ENCODE data around the gene DCUN1D3.

DCUN1D3 gene

DNA sequence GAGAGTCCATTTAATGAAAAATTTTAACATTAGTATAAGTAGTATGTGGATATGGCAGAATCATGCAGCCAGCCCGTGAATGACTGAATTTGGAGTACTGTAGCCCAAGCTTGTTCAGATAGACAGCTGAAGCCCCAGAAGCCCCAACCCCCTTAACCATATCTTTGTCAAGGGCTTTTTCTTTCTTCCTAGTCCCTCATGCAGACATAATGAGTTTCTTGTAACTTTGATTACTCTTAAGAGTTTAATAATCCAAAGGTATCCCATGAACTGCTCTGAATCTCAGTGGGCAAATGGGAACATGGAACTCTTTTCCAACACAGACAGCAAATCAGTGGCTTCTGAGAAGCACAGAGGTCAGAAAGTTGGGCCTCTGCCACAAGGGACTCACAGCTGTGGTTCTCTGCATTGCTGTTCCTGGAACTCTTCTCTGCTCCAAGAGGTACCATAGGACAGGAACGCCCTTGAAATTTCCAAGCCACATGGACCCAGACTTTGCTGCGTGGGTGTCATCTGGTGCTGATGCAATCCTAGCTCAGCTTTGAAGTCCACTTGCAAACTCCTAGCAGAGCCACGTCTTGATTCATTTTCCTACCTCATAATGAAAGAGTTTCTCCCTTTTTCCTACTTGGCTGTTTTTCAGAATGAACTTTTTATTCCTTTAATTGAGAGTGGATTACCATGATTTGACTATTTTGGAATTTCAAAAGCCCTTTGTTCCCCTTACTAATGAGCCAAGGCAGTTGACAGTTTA, 18.5 kb upstream of the DCUN1D3 start:
- Histone ChIP-seq H3K27ac (ENCODE audit: low read depth, low read length) (no peak overlapping the region), H3K9ac (ENCODE audit: low read depth, low read length) (no peak overlapping the region)

DNA sequence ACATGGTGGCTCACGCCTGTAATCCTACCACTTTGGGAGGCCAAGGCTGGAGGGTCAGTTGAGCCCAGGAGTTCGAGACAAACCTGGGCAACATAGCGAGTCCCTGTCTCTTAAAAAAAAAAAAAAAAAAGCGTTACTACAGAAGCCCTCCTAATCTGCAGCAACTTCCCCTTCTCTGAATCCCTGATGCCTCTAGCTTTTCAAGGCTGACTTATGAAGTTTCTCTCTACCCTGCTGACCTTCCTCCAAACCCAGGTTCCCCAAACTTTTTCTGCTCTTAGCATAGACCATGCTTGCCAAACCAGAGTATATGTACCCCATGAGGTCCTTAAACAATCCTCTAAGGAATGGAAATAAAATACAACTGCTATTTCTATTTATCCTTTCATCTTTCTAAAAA, 16.8 kb upstream of the DCUN1D3 start:
- Histone ChIP-seq H3K27ac (ENCODE audit: low read depth, low read length) (no peak overlapping the region), H3K9me3 (ENCODE audit: control insufficient read depth, insufficient read depth, low read length) (no peaks in the 10 kb centered on the region), H3K36me3 (ENCODE audit: control insufficient read depth, insufficient read depth, low read length) (peaks cover 2% of the 10 kb centered on the region; the same call in 1 of the 2 replicates), H3K4me3 (ENCODE audit: low read depth, low read length) (no peak overlapping the region), H3K4me1 (ENCODE audit: control insufficient read depth, insufficient read depth, low read length) (peaks cover 9% of the 10 kb centered on the region; the same call in 1 of the 2 replicates), H3K27me3 (ENCODE audit: control insufficient read depth, insufficient read depth, low read length) (no peaks in the 10 kb centered on the region), H3K9ac (ENCODE audit: low read depth, low read length) (no peak overlapping the region)

More for the DNA sequence above, 18.5 kb upstream of the DCUN1D3 start:
- H3K4me3 ChIP-seq (ENCODE audit: low read depth, low read length): no peak overlapping the region
- no peaks in the 10 kb centered on the region for H3K9me3 ChIP-seq (ENCODE audit: control insufficient read depth, insufficient read depth, low read length)
- H3K27me3 ChIP-seq (ENCODE audit: control insufficient read depth, insufficient read depth, low read length): no peaks in the 10 kb centered on the region
- H3K36me3 ChIP-seq (ENCODE audit: control insufficient read depth, insufficient read depth, low read length): peaks cover 2% of the 10 kb centered on the region; the same call in 1 of the 2 replicates
- peaks cover 9% of the 10 kb centered on the region; the same call in 1 of the 2 replicates for H3K4me1 ChIP-seq (ENCODE audit: control insufficient read depth, insufficient read depth, low read length)

DNA sequence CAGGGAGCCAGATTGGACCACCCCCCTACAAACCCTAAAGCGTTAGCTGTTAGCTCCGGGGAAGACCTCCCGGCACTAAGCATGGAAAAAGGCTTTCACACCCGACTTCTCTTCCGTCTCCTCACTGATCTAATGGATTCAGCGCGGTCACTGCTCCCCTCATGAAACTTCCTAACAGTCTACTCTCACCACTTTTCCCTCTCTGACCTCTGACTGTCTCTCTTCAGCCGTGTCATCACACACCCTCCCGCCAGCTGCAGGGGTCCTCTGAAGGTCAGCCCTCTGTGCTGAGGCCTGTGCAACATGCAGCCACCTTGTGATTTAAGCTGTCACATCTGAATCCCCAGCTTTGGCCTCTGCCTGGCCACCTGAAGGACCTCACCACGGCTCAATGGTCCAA, 16.1 kb upstream of the DCUN1D3 start:
- Histone ChIP-seq H3K27ac (ENCODE audit: low read depth, low read length) (no peak overlapping the region), H3K9me3 (ENCODE audit: control insufficient read depth, insufficient read depth, low read length) (no peaks in the 10 kb centered on the region), H3K27me3 (ENCODE audit: control insufficient read depth, insufficient read depth, low read length) (no peaks in the 10 kb centered on the region), H3K36me3 (ENCODE audit: control insufficient read depth, insufficient read depth, low read length) (peaks cover 2% of the 10 kb centered on the region; the same call in 1 of the 2 replicates), H3K9ac (ENCODE audit: low read depth, low read length) (no peak overlapping the region), H3K4me1 (ENCODE audit: control insufficient read depth, insufficient read depth, low read length) (peaks cover 9% of the 10 kb centered on the region; the same call in 1 of the 2 replicates), H3K4me3 (ENCODE audit: low read depth, low read length) (no peak overlapping the region)

DNA sequence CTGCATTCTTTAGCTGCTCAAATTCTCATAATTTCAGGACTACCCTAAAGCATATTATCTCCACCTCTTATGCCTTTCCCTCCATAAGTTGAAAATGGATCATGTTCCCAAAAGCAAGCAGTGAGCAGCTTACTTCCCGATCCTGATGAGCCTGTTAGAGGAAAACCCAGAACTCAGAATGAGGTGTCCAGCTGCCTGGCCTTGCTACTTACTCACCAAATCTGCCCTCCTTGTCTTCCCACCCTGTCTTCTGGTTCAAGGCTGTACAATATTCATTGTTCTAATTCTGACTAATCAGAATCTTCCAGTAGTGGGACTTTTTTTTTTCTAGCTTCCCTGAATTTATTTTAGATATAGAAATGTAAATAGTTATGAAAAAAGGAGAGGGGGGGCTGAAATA, 11.2 kb upstream of the DCUN1D3 start:
- Histone ChIP-seq H3K36me3 (ENCODE audit: control insufficient read depth, insufficient read depth, low read length) (no peaks in the 10 kb centered on the region; the same call in 1 of the 2 replicates), H3K9me3 (ENCODE audit: control insufficient read depth, insufficient read depth, low read length) (no peaks in the 10 kb centered on the region), H3K4me3 (ENCODE audit: low read depth, low read length) (no peak overlapping the region), H3K9ac (ENCODE audit: low read depth, low read length) (no peak overlapping the region), H3K27me3 (ENCODE audit: control insufficient read depth, insufficient read depth, low read length) (no peaks in the 10 kb centered on the region), H3K27ac (ENCODE audit: low read depth, low read length) (no peak overlapping the region), H3K4me1 (ENCODE audit: control insufficient read depth, insufficient read depth, low read length) (no peaks in the 10 kb centered on the region)

DNA sequence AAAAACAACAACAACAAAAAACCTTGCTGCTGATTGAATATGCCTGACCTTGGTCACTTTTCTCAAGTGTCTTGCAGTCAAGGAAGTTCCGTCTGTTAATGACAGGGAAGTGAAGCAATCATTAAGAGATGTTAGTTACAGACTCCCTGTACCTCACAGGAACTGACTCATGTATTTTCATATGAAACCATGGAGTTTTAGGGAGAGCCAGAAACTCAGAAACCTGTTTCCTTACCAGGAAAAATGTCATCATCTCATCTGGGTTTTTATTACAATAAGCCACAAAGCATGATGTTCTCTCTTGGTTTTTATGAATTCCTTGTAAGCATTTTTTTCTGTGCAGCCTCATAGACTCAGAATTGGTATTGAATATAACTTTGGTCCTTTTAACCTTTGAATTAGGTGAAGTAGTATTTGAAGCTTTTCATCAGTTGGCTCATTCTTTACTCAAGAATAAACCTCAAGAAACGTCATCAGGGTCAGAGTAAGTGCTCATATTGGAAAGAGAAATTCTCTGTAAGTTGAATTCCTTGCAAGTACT, 10.7 kb upstream of the DCUN1D3 start:
- H3K27me3 ChIP-seq (ENCODE audit: control insufficient read depth, insufficient read depth, low read length): no peaks in the 10 kb centered on the region
- no peak overlapping the region for H3K4me3 ChIP-seq (ENCODE audit: low read depth, low read length)
- H3K36me3 ChIP-seq (ENCODE audit: control insufficient read depth, insufficient read depth, low read length): no peaks in the 10 kb centered on the region; the same call in 1 of the 2 replicates
- H3K9me3 ChIP-seq (ENCODE audit: control insufficient read depth, insufficient read depth, low read length): no peaks in the 10 kb centered on the region
- no peak overlapping the region for H3K27ac ChIP-seq (ENCODE audit: low read depth, low read length)
- no peak overlapping the region for H3K9ac ChIP-seq (ENCODE audit: low read depth, low read length)
- no peaks in the 10 kb centered on the region for H3K4me1 ChIP-seq (ENCODE audit: control insufficient read depth, insufficient read depth, low read length)

DNA sequence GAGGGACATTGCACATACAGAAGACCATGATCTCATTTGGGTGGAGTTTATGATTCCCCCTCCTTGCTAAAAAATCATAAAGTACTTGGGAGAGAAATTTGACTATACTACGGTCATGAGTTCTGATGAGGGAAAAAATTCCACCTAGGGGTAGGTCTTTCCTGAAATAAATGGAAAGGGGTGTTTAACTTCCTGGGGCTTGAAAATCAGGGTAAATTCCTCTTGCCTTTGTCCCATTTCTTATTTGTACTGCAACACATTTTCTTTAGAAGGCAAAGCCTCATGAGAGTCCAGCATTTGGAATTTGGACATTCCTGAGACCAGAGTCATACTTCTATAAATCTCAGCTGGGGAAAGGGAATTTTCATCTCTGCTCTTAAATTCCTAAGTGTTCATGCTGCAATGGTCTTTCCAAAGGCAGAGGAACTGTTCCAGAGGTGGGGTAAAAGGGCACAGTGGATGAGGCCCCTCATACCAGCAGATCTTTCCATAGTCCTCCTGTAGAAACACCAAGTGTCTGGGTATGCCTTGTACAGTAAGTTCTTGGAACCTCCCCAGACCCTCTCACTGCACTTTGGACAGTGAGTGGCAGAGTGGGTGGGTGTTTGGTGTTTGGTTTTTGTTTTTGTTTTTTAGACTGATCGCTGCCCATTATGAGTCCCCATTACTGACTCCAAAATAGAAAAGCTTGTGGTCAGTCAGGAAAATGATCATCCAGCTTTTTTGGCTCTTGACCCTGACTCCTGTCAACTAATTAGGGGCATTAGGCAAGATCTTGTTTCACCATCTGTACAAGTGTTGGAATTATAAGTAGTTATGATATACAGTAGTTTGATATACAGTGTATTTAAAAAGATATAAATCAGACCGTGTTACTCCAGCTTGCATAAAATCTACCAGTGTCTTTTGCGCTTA, 6.4 kb upstream of the DCUN1D3 start:
- H3K4me3 ChIP-seq (ENCODE audit: low read depth, low read length): no peak overlapping the region
- H3K9ac ChIP-seq (ENCODE audit: low read depth, low read length): no peak overlapping the region
- no peaks in the 10 kb centered on the region for H3K9me3 ChIP-seq (ENCODE audit: control insufficient read depth, insufficient read depth, low read length)
- H3K4me1 ChIP-seq (ENCODE audit: control insufficient read depth, insufficient read depth, low read length): peaks cover 17% of the 10 kb centered on the region
- H3K27ac ChIP-seq (ENCODE audit: low read depth, low read length): no peak overlapping the region
- no peaks in the 10 kb centered on the region for H3K27me3 ChIP-seq (ENCODE audit: control insufficient read depth, insufficient read depth, low read length)
- 0 out of 2 replicates have a peak, but pooled peaks cover 4% of the 10 kb centered on the region for H3K36me3 ChIP-seq (ENCODE audit: control insufficient read depth, insufficient read depth, low read length)

DNA sequence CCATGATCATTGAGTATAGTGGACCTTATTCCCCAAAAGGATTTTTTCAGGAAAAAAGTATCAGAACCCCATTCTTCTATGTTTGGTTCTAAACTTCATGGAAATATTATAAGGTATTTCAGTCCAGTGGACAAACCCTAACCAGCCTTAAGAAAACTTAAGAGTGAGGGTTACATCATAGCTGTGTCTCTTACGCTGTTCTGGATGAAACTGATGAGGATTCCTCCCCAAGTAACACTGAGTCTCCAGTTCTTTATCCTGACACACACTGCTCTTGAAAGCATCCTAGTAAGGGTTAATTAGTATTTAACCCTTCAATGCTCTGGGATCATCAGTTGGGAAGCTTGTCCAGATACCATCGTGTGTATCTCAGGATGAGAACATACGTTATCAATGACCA, 5.4 kb upstream of the DCUN1D3 start:
- no peaks in the 10 kb centered on the region for H3K9me3 ChIP-seq (ENCODE audit: control insufficient read depth, insufficient read depth, low read length)
- no peak overlapping the region for H3K27ac ChIP-seq (ENCODE audit: low read depth, low read length)
- peaks cover 17% of the 10 kb centered on the region for H3K4me1 ChIP-seq (ENCODE audit: control insufficient read depth, insufficient read depth, low read length)
- no peaks in the 10 kb centered on the region for H3K27me3 ChIP-seq (ENCODE audit: control insufficient read depth, insufficient read depth, low read length)
- 0 out of 2 replicates have a peak, but pooled peaks cover 4% of the 10 kb centered on the region for H3K36me3 ChIP-seq (ENCODE audit: control insufficient read depth, insufficient read depth, low read length)
- H3K9ac ChIP-seq (ENCODE audit: low read depth, low read length): no peak overlapping the region
- no peak overlapping the region for H3K4me3 ChIP-seq (ENCODE audit: low read depth, low read length)

DNA sequence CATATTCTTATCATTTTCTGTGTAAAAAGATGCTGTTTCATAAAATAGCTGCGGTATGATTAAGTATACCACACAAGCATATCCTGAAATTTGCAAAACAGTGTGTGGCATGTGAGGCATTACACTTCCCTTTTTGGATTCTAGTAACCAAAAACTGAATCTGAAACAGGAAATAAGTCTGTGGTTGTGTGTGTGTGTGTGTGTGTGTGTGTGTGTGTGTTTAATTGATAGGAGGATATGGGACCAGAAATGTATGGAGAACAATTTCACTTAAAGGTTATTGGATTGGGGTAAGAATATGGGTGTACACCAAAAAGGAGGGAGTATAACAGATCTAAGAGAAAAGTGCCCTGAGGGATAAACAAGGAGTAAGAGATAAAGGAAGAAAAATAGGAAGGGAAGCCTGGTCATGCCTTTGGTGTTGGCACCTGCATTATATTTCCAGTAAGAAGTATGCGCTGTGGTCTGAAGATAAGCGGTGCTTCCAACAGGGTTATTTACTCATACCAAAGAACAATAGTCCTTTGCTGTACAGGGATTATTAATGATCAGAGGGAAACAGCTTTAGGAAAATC, 4.4 kb upstream of the DCUN1D3 start:
- H3K9me3 ChIP-seq (ENCODE audit: control insufficient read depth, insufficient read depth, low read length): no peaks in the 10 kb centered on the region
- no peak overlapping the region for H3K9ac ChIP-seq (ENCODE audit: low read depth, low read length)
- H3K27ac ChIP-seq (ENCODE audit: low read depth, low read length): no peak overlapping the region
- no peaks in the 10 kb centered on the region for H3K27me3 ChIP-seq (ENCODE audit: control insufficient read depth, insufficient read depth, low read length)
- no peak overlapping the region for H3K4me3 ChIP-seq (ENCODE audit: low read depth, low read length)
- peaks cover 17% of the 10 kb centered on the region for H3K4me1 ChIP-seq (ENCODE audit: control insufficient read depth, insufficient read depth, low read length)
- 0 out of 2 replicates have a peak, but pooled peaks cover 4% of the 10 kb centered on the region for H3K36me3 ChIP-seq (ENCODE audit: control insufficient read depth, insufficient read depth, low read length)

DNA sequence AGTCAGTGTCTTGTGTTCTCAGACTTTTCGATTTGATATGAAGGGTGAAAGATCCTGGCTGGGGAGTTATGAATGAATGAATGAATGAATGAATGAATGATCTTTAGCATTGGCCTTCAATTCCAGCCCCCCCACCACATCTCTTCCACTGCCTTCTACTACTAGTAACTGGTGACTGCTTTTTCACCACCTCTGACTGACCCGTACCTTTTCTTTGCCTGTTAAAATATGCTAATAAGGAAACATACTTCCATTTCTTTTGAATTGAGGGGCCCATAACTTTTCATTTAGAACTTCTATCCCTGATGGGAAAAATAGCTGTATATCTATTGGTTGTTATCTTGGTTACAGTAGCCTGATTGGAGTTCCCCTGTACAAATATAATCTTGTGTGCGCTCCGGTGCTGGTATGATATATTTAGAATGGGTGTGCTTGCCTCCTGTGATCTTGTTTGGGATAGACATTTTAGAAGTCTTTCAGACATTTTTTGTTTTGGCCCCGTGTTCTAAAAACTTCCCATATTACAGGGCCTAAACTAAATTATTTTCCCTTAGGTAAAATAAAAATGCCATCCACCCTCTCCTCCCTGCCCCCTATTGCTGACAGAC, 3.8 kb upstream of the DCUN1D3 start:
- no peaks in the 10 kb centered on the region for H3K9me3 ChIP-seq (ENCODE audit: control insufficient read depth, insufficient read depth, low read length)
- H3K4me3 ChIP-seq (ENCODE audit: low read depth, low read length): no peak overlapping the region
- H3K9ac ChIP-seq (ENCODE audit: low read depth, low read length): no peak overlapping the region
- no peaks in the 10 kb centered on the region for H3K27me3 ChIP-seq (ENCODE audit: control insufficient read depth, insufficient read depth, low read length)
- 0 out of 2 replicates have a peak, but pooled peaks cover 4% of the 10 kb centered on the region for H3K36me3 ChIP-seq (ENCODE audit: control insufficient read depth, insufficient read depth, low read length)
- H3K27ac ChIP-seq (ENCODE audit: low read depth, low read length): no peak overlapping the region
- H3K4me1 ChIP-seq (ENCODE audit: control insufficient read depth, insufficient read depth, low read length): peaks cover 23% of the 10 kb centered on the region

DNA sequence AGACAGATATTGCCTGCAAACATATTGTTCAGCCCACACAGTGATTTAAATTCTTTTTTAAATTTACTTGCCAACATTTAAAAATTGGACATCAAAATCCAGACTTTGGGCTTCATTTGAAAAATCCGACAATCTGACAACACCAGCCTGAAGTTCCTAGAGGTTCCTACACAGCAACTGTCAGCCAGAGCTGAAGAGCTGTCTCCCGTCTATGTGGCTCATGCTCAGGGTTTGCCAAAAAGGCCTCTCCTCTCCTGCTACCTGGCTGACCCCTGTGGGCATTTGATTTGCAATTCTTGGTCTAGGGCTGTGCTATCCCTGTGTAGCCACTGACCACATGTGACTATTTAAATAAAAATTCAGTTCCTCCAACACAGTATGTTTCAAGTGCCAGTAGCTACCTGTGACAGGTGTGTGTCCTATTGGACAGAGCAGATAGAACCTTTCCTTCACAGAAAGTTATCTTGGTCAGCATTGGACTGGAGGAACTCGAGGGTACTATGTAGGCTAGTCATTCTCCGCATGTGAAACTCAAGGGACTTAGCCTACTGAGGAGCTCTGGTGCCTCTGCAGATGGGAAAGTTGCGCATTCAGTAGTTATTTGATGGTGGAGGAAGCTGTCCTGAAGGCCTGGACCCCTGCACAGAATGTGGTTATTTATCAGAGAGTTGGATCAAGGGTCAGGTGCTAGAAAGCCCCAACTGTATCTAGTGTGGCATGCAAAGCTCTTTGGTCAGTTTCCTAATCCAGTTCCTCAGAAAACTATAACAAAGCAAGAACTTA, 3.1 kb upstream of the DCUN1D3 start:
- H3K36me3 ChIP-seq (ENCODE audit: control insufficient read depth, insufficient read depth, low read length): 0 out of 2 replicates have a peak, but pooled peaks cover 4% of the 10 kb centered on the region
- no peak overlapping the region for H3K9ac ChIP-seq (ENCODE audit: low read depth, low read length)
- H3K27me3 ChIP-seq (ENCODE audit: control insufficient read depth, insufficient read depth, low read length): no peaks in the 10 kb centered on the region
- H3K9me3 ChIP-seq (ENCODE audit: control insufficient read depth, insufficient read depth, low read length): no peaks in the 10 kb centered on the region
- peaks cover 30% of the 10 kb centered on the region for H3K4me1 ChIP-seq (ENCODE audit: control insufficient read depth, insufficient read depth, low read length)
- H3K4me3 ChIP-seq (ENCODE audit: low read depth, low read length): no peak overlapping the region
- H3K27ac ChIP-seq (ENCODE audit: low read depth, low read length): no peak overlapping the region
